ENCODE data around the gene MIER3. TPM values are rescaled to one million over a fixed set of nuclear protein-coding genes. Genes with fewer than 3 reads are reported as not detected.

Gene MIER3
- total and polyA plus RNA-seq, 9 of the 15 experiments (the other 6 are each of a cell fraction or from before 2014, with no cell fraction given), result 4.1 to 29.3 (median 13.0) TPM

- TF ChIP-seq NCOA1 (IDR thresholded peaks at IDR 0.05; ENCODE audit: low read depth), result 0 out of 2 replicates have a peak, but pooled peaks have one; percentile 28
- peak; percentile 98 for TF ChIP-seq HDAC2 (IDR thresholded peaks at IDR 0.05)
- TF ChIP-seq ARNT (IDR thresholded peaks at IDR 0.05), result no peak
- TF ChIP-seq, protein P1, sequence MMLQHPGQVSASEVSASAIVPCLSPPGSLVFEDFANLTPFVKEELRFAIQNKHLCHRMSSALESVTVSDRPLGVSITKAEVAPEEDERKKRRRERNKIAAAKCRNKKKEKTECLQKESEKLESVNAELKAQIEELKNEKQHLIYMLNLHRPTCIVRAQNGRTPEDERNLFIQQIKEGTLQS (IDR thresholded peaks at IDR 0.05), result peak; percentile 64
- TF ChIP-seq, protein P1 (CRISPR knock-in tag; conservative IDR thresholded peaks at IDR 0.05), result no peak
- TF ChIP-seq MYC (IDR thresholded peaks at IDR 0.05; ENCODE audit: low read depth, low read length), result peak; percentile 21; the same call in 1 of the 2 replicates
- no peak for TF ChIP-seq MYC (CRISPR knock-in tag; IDR thresholded peaks at IDR 0.05; ENCODE audit: borderline replicate concordance, low read depth)
- TF ChIP-seq NELFE (IDR thresholded peaks at IDR 0.05; ENCODE audit: insufficient read depth, insufficient read length), result no peak
- TF ChIP-seq, protein P2, sequence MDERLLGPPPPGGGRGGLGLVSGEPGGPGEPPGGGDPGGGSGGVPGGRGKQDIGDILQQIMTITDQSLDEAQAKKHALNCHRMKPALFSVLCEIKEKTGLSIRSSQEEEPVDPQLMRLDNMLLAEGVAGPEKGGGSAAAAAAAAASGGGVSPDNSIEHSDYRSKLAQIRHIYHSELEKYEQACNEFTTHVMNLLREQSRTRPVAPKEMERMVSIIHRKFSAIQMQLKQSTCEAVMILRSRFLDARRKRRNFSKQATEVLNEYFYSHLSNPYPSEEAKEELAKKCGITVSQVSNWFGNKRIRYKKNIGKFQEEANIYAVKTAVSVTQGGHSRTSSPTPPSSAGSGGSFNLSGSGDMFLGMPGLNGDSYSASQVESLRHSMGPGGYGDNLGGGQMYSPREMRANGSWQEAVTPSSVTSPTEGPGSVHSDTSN (CRISPR knock-in tag; IDR thresholded peaks at IDR 0.05; ENCODE audit: low read depth), result peak; percentile 25; the same call in 1 of the 2 replicates
- TF ChIP-seq, protein P2 (tag; conservative IDR thresholded peaks at IDR 0.05; ENCODE audit: low read depth), result peak; percentile 94
- peak; percentile 75; the same call in 1 of the 2 replicates for TF ChIP-seq ZNF589 (CRISPR knock-in tag; IDR thresholded peaks at IDR 0.05; ENCODE audit: low read depth)
- no peak; the same call in 1 of the 2 replicates for TF ChIP-seq MGA (IDR thresholded peaks at IDR 0.05)
These were observed 31.9 kb upstream of the MIER3 start (continued) for GRCh38 chr5:56983593-56984361.
